ENCODE results near the gene ITM2C.

DNA sequence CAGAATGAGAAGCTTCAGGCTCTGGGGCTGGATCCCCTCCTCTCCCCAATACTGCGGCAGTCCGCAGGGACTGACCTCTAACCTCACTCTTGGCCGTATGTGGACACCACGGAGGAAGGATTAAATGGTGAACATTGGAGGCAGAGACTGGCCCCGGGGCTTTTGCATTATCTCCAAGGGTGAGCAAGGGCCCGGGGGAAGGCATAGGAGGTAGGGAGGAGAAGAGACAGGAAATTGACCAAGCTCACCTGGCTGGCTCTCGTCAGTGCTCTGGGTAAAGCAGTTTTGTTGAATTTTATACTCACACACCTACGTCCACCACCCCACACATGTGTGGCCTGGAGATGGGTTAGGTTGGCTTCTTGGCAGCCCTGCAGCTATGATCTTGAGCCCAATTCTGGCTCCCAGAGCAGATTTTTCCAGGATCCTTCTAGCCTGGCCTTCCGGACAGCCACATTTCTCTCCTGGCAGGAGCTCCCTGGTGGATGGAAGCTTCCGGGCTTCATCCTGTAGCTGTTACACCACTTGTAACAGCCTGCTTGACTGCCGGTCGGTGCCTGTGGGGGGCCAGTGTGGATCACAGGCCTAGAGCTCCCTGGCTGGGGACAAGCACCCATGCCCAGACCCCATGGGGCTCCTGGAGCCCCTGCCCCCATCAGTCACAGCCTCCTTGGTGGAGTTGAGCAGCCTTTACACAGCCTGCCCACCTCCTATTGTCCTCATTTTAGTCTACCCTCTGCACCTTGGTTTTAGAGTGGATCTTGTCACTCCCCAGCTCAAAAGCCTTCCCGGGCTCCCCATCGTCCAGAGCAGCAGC is 7.6 kb downstream of the ITM2C start:
- no peak for TF ChIP-seq ATF2 (IDR thresholded peaks at IDR 0.05; ENCODE audit: low read length)
- no peak for TF ChIP-seq CTCF (IDR thresholded peaks at IDR 0.05; ENCODE audit: control extremely low read depth in 1 of 3, insufficient read depth in 1 of 3, low read depth in 1 of 3, low read length in 3 of 3)
- TF ChIP-seq POLR2A (IDR thresholded peaks at IDR 0.05; ENCODE audit: control extremely low read depth in 1 of 2, low read depth in 2 of 2, low read length in 2 of 2): 0 out of 3 replicates have a peak, but pooled peaks of 1 of the 2 experiments have one; percentile 11
